Measurements from ENCODE around the gene RALGAPA2.

GRCh38 chr20:20740541-20740940 is 28.1 kb upstream of the RALGAPA2 start:
- TF ChIP-seq CTCF (IDR thresholded peaks at IDR 0.05) (no peak), MAX (CRISPR knock-in tag; IDR thresholded peaks at IDR 0.05) (no peak), ETV6 (CRISPR knock-in tag; IDR thresholded peaks at IDR 0.05) (no peak), E2F4 (CRISPR knock-in tag; IDR thresholded peaks at IDR 0.05; ENCODE audit: borderline replicate concordance, low read depth) (no peak), MXD4 (CRISPR knock-in tag; IDR thresholded peaks at IDR 0.05; ENCODE audit: borderline replicate concordance) (no peak), ZNF317 (CRISPR knock-in tag; IDR thresholded peaks at IDR 0.05; ENCODE audit: borderline replicate concordance, low read depth) (no peak), USF1 (CRISPR knock-in tag; IDR thresholded peaks at IDR 0.05) (no peak), FOXJ3 (CRISPR knock-in tag; IDR thresholded peaks at IDR 0.05; ENCODE audit: borderline replicate concordance) (no peak), TEAD4 (CRISPR knock-in tag; IDR thresholded peaks at IDR 0.05) (no peak), ZNF121 (CRISPR knock-in tag; IDR thresholded peaks at IDR 0.05) (no peak)
